Kidney epithelial cell (primary cell): Measurements from ENCODE around the gene IFI44L. TPM values are rescaled to one million over a fixed set of nuclear protein-coding genes. Genes with fewer than 3 reads are reported as not detected.
A peak's percentile ranks its signal among the peaks of the same experiment; 100 is the strongest.

ENCODE experiments used
- DNase-seq: peaks from one replicate; pipeline ENCODE4 v3.0.0-alpha.2; 2010; ENCODE audit warnings: low read depth
- H3K27me3 ChIP-seq: 2 replicates; pipeline ENCODE4 v1.6.0; 2011; ENCODE audit warnings: low read length; ENCODE audit not compliant: control insufficient read depth, insufficient read depth
- H3K36me3 ChIP-seq: 2 replicates; pipeline ENCODE4 v1.5.1; 2011; ENCODE audit warnings: low read length; ENCODE audit not compliant: control insufficient read depth, insufficient read depth
- H3K4me3 ChIP-seq: 2 replicates; pipeline ENCODE4 v1.5.1; 2011; ENCODE audit warnings: low read depth, mild to moderate bottlenecking, control low read depth, low read length
- CTCF ChIP-seq: IDR thresholded peaks from 2 replicates; pipeline ENCODE4 v1.5.1; 2011; ENCODE audit warnings: mild to moderate bottlenecking, moderate library complexity, low read length, control low read depth, inconsistent platforms; ENCODE audit not compliant: insufficient read depth, poor library complexity, severe bottlenecking
- total RNA-seq: library from RNA; depleted of rRNA; stranded (reverse); fragments of >200 nt; gene quantifications from 2 replicates; pipeline ENCODE4 v1.2.3, GENCODE V29; 2015

Gene IFI44L
- total RNA-seq: 8.6 and 15.2 TPM in 2 replicates

- Histone ChIP-seq H3K27me3 (no peaks in the 10 kb centered on the region), H3K36me3 (no peaks in the 10 kb centered on the region), H3K4me3 (peak within 1 kb of the TSS; percentile 31)
- TF ChIP-seq CTCF: no peak
- no peak for DNase-seq
Observed at GRCh38 chr1:78619803-78620579, at the start of gene IFI44L. TSS of gene IFI44L (plus strand) at chr1:78620448. CDS start at chr1:78627916, 7,468 bp downstream.

GRCh38 chr1:78570539-78570938, 49.7 kb upstream of the IFI44L start:
- Histone ChIP-seq H3K36me3 (no peaks in the 10 kb centered on the region), H3K4me3 (no peak overlapping the region), H3K27me3 (no peaks in the 10 kb centered on the region)
- TF ChIP-seq CTCF: no peak
- DNase-seq: no peak

- Histone ChIP-seq H3K36me3 (no peaks in the 10 kb centered on the region), H3K4me3 (no peak overlapping the region), H3K27me3 (no peaks in the 10 kb centered on the region)
- no peak for DNase-seq
- TF ChIP-seq CTCF: no peak
Observed at GRCh38 chr1:78577257-78578100, 42.8 kb upstream of the IFI44L start.

- no peaks in the 10 kb centered on the region for H3K27me3 ChIP-seq
- no peak overlapping the region for H3K4me3 ChIP-seq
- DNase-seq: peak; percentile 19
- H3K36me3 ChIP-seq: no peaks in the 10 kb centered on the region
- no peak for TF ChIP-seq CTCF
Observed at GRCh38 chr1:78586572-78586971, 33.7 kb upstream of the IFI44L start.

- H3K36me3 ChIP-seq: no peaks in the 10 kb centered on the region
- no peaks in the 10 kb centered on the region for H3K27me3 ChIP-seq
- TF ChIP-seq CTCF: no peak
- H3K4me3 ChIP-seq: no peak overlapping the region
- no peak for DNase-seq
Observed at GRCh38 chr1:78587211-78587610, 33.0 kb upstream of the IFI44L start.
